GM19463 (cell line): ENCODE results near the gene MLPH.
"Not testable (repeated sequence)": the region's sequence is repeated elsewhere in the genome, so short reads cannot be mapped to it uniquely, and the experiment has no call there.

Experiments
- ATAC-seq: cut with Tn5 transposase; IDR thresholded peaks from one replicate; pipeline ENCODE4 v1.9.1; 2021; ENCODE audit warnings: mild to moderate bottlenecking, moderate library complexity; ENCODE audit not compliant: unreplicated experiment

Gene MLPH

DNA sequence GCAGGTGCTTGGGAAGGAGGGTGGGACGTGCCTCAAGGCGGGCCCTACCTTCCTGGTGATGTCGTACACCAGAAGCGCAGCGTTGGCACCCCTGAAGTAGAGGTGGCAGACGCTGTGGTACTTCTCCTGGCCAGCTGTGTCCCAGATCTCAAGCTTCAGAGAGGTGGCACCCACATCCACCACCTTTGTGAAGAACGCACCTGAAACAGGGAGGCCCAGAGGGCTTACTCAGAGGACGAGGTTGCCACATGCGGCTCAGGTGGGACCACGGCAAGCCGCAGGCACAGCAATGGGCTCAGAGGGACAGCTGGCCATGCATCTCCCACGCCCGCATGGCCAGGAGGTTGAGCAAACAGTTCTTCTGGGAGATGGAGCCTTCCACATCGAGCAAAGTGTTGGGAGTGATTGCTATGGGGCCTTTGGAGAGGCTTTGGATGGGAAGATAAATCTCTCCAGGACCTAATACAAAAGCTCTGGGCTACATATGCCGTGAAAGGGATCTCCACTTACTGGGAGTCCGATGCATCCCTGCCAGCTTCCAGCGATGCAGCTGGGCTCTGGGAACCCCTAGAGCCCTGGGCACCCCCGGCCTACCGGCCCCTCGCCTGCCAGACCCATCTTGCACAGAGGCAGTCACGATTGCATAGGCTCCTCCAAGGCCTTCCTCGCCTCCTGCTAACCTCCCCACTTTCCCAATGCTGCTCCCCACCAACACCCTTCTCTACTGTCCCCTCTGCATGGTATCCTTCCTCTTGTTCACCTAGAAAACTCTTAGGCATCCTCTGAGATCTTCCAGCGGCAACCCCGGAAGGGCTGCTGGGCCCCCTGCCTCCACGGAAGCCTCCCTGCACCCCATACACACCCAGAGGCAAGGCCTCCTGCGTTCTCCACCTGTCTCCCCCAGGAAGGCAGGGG is 91.2 kb downstream of the MLPH start:
- ATAC-seq, result no peak

DNA sequence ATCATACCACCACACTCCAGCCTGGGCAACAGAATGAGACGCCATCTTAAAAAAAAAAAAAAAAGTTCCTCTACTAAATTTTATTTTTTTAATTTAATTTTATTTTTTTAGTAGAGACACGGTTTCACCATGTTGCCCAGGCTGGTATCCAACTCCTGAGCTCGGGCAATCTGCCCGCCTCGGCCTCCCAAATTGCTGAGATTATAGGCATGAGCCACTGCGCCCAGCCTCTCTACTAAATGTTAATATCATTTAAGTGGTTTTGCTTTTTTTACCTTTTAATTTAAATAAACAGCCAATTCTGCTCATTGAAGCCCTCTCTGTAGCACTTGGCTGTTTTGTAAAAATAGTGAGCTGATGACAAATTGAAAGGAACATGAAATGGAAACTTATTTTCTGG is 94.3 kb downstream of the MLPH start:
- no peak for ATAC-seq

DNA sequence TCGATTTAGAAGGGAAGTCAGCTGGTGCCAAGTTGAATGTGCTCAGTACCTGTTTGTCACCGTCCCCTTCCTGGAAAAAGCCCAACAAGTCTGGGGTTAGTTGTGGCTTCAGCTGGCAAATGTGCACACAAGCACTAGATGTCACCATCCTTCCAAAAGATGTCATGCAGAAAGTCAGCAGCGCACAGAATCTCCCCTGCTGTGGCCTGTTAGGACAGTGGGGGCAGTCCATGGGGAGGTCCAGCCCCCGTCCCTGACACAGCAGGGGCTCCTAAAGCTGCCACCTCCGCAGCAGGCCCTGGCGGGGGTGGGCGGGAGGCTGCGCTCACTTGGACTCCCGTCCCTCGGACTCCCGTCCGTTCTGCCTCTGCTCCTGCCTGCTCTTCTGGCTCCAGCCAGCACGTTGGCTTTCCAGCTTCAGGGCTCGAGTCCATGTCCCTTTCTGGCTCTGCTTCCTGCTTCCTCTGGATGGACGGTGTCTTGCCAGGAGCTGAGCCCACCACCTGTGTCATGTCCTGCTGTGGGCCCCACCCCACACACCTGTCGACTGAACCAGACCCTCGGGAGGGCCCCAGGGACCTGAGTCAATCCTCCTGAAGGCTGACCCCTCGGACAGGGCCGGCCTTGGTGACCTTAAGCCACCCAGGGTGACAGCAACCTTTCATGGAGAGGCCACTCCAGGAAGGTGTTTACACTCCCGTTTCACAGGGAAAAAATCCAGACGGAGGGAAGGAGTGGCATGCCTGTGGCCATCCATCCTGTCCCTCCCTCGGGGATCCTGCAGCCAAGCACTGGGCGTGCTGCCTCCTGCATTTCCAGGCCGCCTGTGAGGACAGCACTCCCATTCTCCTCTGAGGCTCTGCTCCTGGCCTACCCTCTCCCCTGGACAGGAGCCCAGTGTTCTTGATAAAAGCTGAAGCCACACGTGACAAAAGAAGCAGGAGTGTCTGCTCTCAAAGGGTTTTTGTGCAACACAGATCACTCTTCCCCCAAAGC is 95.0 kb downstream of the MLPH start:
- no peak for ATAC-seq

DNA sequence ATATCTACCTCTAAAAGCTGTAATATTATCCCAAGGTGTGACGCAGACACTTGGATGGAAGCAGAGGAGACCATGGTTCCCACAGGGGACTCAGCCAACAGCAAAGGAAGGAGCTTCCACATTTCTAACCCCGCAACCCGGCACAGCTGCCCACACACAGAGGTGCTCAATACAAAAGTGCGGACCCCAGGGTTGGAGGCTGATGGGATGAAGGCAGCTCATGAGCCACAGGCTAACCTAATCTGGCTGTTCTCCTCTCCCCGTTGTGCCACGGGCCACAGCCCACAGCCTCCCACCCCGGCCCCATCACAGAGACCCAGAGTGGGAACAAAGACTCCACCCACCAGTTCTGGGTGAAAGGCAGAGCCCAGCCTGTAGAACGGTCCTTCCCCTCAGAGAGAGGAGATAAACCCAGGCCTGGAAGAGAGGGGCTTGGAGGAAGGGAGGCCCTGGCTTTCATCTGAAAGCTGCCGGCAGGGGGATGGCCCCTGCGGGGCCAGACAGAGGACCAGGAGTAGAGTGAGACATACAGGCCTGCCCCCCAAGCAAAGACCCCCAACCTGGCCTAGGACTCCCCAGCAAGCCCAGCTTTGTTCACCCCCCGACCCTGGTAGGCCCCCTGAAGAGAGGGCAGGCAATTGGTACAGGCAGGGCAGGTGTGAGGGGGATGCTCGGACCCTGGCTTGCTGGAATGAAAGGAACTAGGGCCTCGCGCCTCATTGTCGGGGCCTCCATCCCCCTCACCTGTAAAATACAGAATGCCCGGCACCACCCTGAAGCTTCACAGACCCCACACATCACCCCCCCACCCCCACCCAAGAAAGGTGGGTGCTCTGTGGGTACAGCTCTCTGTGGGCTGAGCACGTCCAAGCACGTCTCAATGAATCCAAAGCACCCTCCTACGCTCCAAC is 96.6 kb downstream of the MLPH start:
- no peak for ATAC-seq

DNA sequence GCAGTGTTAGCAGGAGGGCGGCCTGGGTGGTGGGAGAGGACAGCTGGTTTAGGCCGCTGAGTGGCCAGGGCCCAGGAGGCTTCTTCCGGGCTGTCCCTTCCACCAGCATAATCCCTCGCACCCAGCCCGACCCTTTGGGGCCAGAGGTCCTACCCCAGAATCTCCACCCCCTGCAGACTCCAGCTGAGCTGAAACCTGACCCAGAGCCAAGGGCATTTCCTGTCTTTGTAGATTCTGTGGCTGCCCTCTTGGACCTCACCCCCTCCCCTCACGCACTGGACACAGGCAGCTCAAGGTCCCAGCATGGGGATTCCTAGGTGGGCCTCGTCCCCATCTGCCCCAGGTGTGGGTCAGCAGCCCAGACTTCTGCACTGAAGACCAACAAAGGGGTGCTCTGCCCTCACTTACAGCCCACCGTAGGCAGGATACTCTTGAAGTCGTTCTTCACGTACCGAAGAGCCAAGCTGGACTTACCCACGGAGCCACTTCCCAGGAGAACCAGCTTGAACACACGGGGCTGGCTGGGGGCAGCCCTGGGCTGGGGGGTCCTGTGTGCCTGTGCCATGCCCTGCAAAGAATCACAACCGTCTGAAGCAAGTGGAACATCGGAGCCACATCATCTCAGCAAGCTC is 98.7 kb downstream of the MLPH start:
- no peak for ATAC-seq

DNA sequence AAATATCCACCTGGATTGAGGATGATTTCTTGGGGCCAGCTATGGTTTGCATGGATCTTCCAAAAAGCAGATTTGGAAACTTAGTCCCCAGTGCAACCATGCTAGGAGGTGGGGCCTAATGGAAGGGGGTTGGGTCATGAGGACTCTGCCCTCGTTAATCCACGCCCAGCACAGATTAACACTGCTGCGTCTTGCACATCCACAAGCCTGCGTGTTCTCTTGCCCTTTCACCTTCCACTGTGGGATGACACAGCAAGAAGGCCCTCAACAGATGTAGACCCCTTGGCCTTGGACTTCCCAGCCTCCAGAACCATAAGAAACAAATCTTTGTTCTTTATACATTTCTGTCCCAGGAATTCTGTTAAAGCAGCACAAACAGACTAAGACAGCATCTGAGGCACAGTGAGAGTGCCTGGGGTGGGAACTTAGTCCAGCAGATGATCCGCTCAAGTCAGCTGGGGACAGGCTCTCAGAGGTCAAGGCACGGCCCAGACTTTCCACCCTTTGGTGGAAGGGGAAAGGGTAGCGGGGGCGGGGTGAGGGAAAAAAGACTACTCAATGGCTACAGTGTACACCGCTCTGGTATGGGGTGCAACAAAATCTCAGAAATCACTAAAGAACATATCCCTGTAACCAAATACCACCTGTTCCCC is 101.1 kb downstream of the MLPH start:
- no peak for ATAC-seq

DNA sequence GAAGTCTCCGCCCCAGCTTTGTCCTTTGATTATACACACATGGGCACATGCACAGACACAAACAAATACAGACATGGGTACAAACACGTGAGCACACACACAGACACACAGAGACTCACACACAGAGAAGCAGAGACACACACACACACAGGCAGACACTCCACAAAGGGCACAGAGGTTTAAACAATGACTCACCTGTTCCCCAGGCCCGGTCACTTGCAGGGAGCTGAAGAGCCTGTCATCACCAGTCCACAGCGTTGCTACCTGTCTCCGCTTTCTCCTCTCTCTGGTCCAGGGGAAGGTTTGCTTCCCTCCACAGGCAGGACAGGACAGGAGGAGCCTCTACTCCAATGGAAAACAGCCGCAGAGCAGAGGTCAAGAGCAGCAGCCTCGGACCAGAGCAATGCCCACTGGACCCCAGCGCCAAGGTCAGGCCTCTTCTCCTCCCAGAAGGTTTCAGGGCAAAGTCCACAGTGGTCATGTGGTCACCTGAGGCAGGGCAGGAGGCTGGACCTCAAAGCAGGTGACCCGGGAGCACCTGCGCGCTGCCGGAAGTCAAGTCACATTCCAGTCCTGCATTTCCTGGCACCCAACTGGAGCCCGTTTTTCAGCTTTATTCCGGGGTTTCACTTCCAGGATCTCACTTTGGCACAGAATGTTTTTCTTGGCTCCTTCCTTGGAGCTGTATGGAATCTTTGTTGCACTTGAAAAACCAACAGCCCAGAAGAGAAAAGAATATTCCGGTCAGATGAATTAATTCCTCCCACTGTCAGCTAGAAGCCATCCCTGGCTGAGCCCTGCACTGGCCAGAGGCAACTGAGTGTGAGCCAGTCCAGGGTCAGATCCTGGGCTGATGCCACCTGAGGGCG is 103.5 kb downstream of the MLPH start, which contains the start of gene RAB17:
RAB17 (minus strand) TSS at position 463 of the 869 bp plus-strand sequence. CDS start 4,580 bp downstream, outside the sequence.
- no peak for ATAC-seq

DNA sequence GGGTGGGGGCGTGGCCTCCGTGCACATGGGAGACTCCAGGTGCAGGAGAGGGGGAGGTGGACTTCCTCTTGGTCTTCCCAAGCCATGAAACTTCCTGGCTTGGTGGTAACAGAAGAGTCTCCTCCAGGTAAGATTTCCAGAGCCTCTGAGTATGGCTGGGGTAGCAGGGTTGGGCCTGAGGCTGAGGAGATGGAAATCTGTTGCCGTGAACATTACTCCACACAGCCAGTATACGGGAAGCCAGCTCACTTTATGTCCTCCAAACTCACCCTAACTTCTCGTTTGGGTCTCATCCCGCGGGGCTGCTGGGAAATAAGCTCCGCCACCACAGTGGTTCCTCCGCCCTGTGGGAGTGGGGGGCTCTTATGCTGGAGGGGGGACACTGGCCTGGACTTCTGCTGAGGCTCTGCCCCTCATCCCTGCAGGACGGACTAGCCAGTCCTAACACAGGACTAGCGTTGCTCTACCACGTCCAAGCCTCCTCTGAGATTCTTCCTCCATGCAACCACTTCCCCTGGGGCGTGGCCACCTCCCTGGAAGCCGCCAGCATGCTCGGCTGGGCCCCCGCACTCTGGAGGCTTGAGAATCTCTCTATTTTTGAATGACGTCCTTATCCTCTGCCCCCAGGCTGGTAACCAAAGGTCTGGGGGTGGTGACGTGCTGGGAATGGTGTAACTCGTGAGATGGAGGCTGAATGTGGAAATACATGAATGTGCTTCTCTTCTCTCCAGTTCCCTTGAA is 104.3 kb downstream of the MLPH start:
- no peak for ATAC-seq

DNA sequence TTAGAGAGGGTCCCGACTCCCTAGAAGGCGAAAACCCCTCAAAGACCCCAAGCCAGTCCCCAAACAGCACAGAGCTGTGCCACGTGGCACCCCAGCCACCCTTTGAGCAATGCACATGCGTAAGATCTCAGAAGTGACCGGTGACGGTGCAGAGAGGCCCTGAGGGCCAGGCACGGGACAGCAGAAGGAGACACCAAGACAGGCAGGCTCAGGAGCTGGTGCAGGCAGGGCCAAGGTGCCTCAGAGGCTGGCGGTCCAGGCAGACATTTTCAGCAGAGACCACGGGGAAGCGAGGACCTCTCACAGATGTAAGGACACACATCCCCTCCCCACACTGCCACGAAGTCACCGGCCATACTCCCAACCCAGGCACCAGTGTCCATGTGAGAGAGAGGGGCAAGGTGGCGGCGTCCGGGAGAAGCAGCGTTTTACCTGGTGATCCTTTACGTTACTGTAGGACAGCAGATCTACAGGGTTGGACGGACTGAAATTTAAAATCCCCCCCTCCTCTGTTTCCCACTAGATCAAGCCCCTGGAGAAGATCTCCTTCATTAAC is 105.5 kb downstream of the MLPH start:
- no peak for ATAC-seq

DNA sequence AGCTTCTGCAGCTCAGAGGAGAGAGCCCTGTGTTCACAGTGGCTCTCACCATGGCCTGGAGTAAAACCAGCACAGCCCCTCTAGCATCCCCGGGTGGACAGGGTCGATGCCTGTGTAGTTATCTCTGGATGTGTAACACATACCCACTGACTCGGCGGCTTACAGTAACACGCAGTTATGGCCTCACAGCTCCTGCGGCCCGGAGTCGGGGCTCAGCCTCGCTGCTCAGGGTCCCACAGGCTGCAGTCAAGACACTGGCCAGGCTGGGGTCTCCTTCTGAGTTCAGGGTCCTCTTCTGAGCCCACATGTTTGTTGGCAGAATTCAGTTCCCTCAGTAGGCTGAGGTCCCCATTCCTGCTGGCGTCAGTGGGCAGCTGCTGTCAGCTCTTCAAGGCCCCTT is 106.0 kb downstream of the MLPH start:
- ATAC-seq, result no peak

DNA sequence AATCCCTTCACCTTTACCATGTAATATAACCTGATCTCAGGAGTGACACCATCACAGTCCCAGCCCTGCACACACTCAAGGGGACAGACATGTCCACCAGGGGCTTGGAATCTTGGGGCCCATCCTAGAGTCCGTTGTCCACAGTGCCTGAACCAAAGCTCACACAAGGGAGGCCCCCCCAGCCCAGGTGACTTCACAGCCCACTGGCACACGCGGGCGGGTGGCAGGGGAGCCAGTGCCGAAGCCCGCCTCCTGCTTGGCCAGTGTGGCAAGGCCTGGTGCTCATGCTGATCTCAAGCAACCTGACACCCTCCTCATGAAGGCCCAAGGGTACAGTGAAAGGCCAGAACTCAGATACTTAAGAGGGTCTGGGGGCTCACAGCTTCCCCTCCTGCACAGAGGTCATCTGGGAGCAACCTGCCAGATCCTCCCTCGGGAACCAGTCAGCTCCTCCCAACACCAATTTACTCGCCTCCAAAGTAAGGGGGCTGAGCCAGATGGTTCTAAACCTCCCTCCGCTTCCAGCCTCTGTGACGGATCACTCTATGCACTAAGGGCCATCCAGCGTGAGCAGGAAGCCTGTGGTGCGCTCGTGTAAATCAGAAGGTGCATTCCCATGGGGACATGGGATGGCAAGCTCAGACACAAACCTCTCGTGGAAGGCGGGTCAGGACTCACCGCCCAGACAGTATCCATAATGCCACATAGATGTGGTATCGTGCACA is 106.7 kb downstream of the MLPH start:
- ATAC-seq, result no peak

DNA sequence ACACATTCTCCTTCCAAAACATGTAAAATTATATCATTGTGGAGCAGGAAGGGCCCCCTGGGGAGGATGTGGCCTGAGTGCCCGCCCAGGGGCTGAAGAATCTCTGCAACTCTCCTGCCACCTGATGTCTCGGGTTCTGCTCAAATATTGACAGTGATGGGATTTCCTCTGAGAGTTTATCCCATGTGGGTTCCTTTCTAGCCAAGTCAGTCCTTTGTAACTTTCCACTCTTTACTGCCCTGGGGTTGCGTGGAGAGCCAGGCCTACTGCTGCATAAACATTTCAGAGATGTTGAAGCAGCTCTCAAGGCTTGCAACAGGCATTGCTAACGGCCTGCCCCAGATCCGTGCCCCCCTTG is 107.4 kb downstream of the MLPH start:
- ATAC-seq, result no peak

DNA sequence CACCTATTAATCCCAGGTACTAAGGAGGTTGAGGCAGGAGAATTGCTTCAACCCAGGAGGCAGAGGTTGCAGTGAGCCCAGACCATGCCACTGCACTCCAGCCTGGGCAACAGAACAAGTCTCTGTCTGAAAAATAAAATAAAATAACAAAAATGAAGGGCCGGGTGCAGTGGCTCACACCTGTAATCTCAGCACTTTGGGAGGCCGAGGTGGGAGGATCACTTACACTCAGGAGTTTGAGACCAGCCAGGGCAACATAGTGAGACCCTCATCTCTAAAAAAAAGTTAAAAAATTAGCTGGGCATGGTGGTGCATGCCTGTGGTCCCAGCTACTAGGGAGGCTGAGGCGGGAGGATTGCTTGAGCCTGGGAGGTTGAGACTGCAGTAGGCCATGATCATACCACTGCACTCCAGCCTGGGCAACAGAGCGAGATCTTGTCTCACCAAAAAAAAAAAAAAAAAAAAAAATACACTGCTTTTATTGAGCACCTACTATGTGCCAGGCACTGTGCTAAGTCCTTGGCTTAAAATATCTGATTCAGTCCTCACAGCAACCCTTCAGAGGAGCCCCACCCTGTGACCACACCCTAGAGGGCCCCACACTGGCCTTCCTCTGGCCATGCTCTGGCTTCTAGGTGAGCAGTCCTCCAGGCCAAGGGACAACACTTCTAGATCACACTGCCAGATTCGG is 108.9 kb downstream of the MLPH start:
- not testable (repeated sequence) for ATAC-seq

DNA sequence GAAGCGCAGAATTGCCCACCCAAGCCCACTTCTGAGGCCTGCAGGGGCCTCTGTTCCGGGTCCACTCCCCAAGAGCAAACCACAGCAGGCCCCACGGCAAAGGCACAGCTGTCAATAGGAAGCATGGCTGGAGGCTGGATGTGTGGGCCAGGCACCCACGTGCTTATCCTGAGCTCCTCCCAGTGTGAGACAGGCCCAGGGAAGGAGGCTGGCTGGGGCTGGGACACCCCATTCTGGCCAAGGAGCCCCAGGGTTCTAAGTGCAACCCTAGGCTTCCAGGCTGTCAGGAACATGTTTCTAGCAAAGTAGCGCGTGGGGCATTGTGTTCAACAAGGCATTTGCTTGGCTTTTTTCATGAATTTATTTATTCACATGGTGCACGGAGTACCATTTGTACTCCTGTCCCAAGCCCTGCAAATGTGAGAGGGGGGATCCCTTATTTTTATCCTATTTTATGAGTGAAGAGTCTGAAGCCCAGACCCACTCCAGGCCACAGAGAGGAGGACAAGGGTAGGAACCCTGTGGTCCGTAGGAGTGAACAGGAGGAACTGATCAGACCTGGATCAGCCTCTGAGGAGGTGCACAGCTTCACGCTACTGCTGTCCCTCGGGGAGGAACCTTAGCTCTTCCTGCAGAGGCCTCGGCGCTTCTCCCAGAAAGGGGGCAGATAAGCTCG is 109.6 kb downstream of the MLPH start:
- ATAC-seq, result no peak

DNA sequence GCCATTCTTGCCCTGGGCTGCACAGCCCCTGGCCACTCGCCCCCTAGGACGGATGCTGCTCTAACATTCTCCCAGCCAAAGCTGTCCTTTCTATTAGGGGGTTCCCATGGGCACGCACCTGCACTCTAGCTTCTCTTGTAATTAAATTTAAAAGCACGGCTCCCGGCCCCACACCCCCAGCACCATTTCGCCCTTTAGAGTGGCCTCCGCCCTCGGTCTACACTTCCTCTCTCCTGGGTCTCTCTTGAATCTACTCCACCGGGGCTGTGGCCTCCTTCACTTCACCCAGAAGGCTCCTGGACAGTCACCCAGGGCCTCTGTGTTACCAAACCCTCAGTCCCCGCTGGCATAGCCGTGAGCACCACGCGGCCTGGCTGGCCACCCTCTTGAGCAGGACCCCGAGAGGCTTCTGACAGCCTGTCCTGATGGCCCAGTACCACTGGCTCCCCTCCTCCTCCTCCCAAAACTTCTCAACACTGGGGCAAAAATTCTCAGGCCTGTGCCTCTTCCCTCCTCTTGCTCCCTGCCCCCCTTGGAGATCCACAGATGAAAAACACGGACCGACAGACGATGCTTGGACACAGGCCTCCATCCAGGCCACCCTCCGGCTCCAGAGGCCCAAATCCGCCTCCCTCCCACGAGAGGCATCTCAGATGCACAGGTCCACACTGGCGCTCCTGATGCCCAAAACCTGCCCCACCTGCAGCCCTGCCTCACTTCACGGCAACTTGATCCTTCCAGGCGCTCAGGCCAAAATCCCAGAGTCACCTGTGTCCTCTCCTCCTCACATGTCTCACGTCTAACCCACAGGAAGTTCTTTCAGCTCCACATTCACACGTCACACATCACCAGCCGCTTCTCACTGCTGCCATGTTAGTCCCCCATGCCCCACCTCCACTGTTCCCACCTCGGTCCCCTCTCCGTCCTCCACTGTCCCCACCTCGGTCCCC is 110.4 kb downstream of the MLPH start:
- no peak for ATAC-seq
